B cell (primary cell): ENCODE measurements around the gene ESYT2. TPM values are rescaled to one million over a fixed set of nuclear protein-coding genes. Genes with fewer than 3 reads are reported as not detected.

ENCODE experiments used
- ATAC-seq: fragments of 200-7000 bp; cut with Tn5 transposase; one replicate; pipeline ENCODE4 v1.10.0; 2021; ENCODE audit warnings: low read depth, mild to moderate bottlenecking, moderate number of reproducible peaks, moderate library complexity
- CTCF ChIA-PET: fragments of 350-600 bp; sonication (Branson Sonifier 250); formaldehyde crosslinking; loops from one replicate; lab custom pipeline; 2021; ENCODE audit warnings: antibody characterized with exemption, inconsistent platforms; lab: Charles Lee
- POLR2A ChIA-PET: fragments of 350-600 bp; sonication (Branson Sonifier 250); formaldehyde crosslinking; loops from one replicate; lab custom pipeline; 2021; ENCODE audit warnings: antibody characterized with exemption; lab: Charles Lee
- DNase-seq: peaks from one replicate; pipeline ENCODE4 v3.0.0; 2013
- H2AFZ ChIP-seq: 2 replicates; pipeline ENCODE4 v1.6.1; 2012; ENCODE audit warnings: mild to moderate bottlenecking, low read depth, low read length; ENCODE audit not compliant: insufficient read depth, poor library complexity, severe bottlenecking
- H3K27ac ChIP-seq, 2 donors: 1 replicate in 1 of 2; 2 replicates in 1 of 2; pipeline ENCODE4 v1.5.1; 2012 to 2013; ENCODE audit warnings: low read length in 2 of 2, mild to moderate bottlenecking in 2 of 2, moderate library complexity in 1 of 2
- H3K27me3 ChIP-seq, 4 experiments: fragments of 200-600 bp in 1 of 4; sonication (generic) in 1 of 4; replicated peaks in 1 of 4; 1 replicate in 2 of 4; 2 replicates in 2 of 4; pipeline versions ENCODE4 v1.6.1 to v1.7.0; 2013 to 2016; ENCODE audit warnings: low read length in 3 of 4, mild to moderate bottlenecking in 2 of 4, mixed read lengths in 1 of 4, moderate library complexity in 1 of 4; ENCODE audit not compliant: insufficient read depth in 4 of 4, control insufficient read depth in 3 of 4; ENCODE audit errors: control extremely low read depth in 1 of 4
- H3K36me3 ChIP-seq, 2 experiments: replicated peaks in 1 of 2; 1 replicate in 1 of 2; 2 replicates in 1 of 2; pipeline versions ENCODE4 v1.6.1 to v1.7.1; 2013; ENCODE audit warnings: low read length in 1 of 2; ENCODE audit not compliant: insufficient read depth in 2 of 2, control insufficient read depth in 1 of 2; ENCODE audit errors: control extremely low read depth in 1 of 2, extremely low read depth in 1 of 2
- H3K4me1 ChIP-seq, 2 donors: fragments of 200-600 bp in 1 of 2; sonication (generic) in 1 of 2; 1 replicate in 1 of 2; 2 replicates in 1 of 2; pipeline versions ENCODE4 v1.5.1 to v1.6.1; 2013 to 2017; ENCODE audit warnings: low read length in 2 of 2; ENCODE audit not compliant: control insufficient read depth in 2 of 2, insufficient read depth in 2 of 2
- H3K4me2 ChIP-seq: replicated peaks from 2 replicates; pipeline ENCODE3; 2012; ENCODE audit warnings: mild to moderate bottlenecking, low read depth, low read length; ENCODE audit not compliant: poor library complexity, severe bottlenecking
- H3K4me3 ChIP-seq, 5 experiments: fragments of 200-600 bp in 1 of 5; sonication (generic) in 1 of 5; 1 replicate in 3 of 5; 2 replicates in 2 of 5; pipeline versions ENCODE4 v1.5.1 to v1.7.0; 2011 to 2016; ENCODE audit warnings: low read length in 4 of 5, mild to moderate bottlenecking in 4 of 5, low read depth in 2 of 5, control low read depth in 1 of 5, moderate library complexity in 1 of 5; ENCODE audit not compliant: insufficient read depth in 1 of 5; ENCODE audit errors: control extremely low read depth in 1 of 5, extremely low read depth in 1 of 5
- H3K79me2 ChIP-seq: fragments of 200-600 bp; sonication (generic); one replicate; pipeline ENCODE4 v1.6.0; 2016; ENCODE audit warnings: low read length; ENCODE audit not compliant: control insufficient read depth, insufficient read depth
- H3K9ac ChIP-seq: fragments of 200-600 bp; sonication (generic); 2 replicates; pipeline ENCODE4 v1.6.1; 2017; ENCODE audit warnings: mild to moderate bottlenecking, low read length, moderate library complexity
- H3K9me3 ChIP-seq, 3 donors: one replicate each; pipeline versions ENCODE4 v1.6.1 to v1.7.1; 2013; ENCODE audit warnings: low read length in 2 of 3; ENCODE audit not compliant: control insufficient read depth in 2 of 3, insufficient read depth in 1 of 3; ENCODE audit errors: control extremely low read depth in 1 of 3
- H4K20me1 ChIP-seq: 2 replicates; pipeline ENCODE4 v1.6.0; 2012; ENCODE audit warnings: mild to moderate bottlenecking, low read length; ENCODE audit not compliant: insufficient read depth, control insufficient read depth, poor library complexity, severe bottlenecking
- H3K27ac Mint-ChIP-seq: one replicate; pipeline ENCODE4 v1.8.0; 2021; ENCODE audit warnings: mixed read lengths
- H3K27me3 Mint-ChIP-seq: one replicate; pipeline ENCODE4 v1.8.0; 2021; ENCODE audit warnings: mixed read lengths
- H3K4me1 Mint-ChIP-seq: one replicate; pipeline ENCODE4 v1.8.0; 2021; ENCODE audit warnings: mixed read lengths
- H3K4me3 Mint-ChIP-seq: one replicate; pipeline ENCODE4 v1.8.0; 2021; ENCODE audit warnings: mixed read lengths
- H3K9me3 Mint-ChIP-seq: one replicate; pipeline ENCODE4 v1.8.0; 2022; ENCODE audit warnings: mixed read lengths; ENCODE audit not compliant: insufficient read depth
- EZH2 ChIP-seq: IDR thresholded peaks from 2 replicates; pipeline ENCODE4 v1.6.1; 2012; ENCODE audit warnings: borderline replicate concordance, low read depth, mild to moderate bottlenecking, moderate library complexity, low read length; ENCODE audit not compliant: insufficient read depth, poor library complexity, severe bottlenecking
- WGBS: methylation state at CpG from one replicate; pipeline ENCODE4 v1.1.5; 2013; ENCODE audit warnings: missing lambda C conversion rate; ENCODE audit not compliant: insufficient coverage; 5-methylcytosine and 5-hydroxymethylcytosine counted together
- intact Hi-C: fragments of 100-400 bp; cut with micrococcal nuclease; formaldehyde crosslinking; loops from one replicate; pipeline ENCODE4 v1.10.0; 2022
- polyA plus RNA-seq: library from polyadenylated mRNA; depleted of rRNA; stranded (reverse); fragments of >200 nt; gene quantifications from 2 replicates; pipeline ENCODE4 v1.2.3, GENCODE V29; 2012
- total RNA-seq, 2 donors: library from RNA; stranded (reverse); fragments of 120-200 nt in 1 of 2; gene quantifications; 1 replicate in 1 of 2; 2 replicates in 1 of 2; pipeline versions ENCODE4 v1.2.3 to v1.2.4, GENCODE V29; 2013 to 2022
- TF ChIP-seq, protein P1 (sequence below): fragments of 200-600 bp; IDR thresholded peaks from one replicate; pipeline ENCODE4 v1.8.0; 2022; ENCODE audit warnings: antibody characterized with exemption, mild to moderate bottlenecking

The ESYT2 gene
- total and polyA plus RNA-seq, 2 donors (not counting 1 experiment from before 2014, with no cell fraction given), result 12.0 to 34.2 TPM

DNA sequence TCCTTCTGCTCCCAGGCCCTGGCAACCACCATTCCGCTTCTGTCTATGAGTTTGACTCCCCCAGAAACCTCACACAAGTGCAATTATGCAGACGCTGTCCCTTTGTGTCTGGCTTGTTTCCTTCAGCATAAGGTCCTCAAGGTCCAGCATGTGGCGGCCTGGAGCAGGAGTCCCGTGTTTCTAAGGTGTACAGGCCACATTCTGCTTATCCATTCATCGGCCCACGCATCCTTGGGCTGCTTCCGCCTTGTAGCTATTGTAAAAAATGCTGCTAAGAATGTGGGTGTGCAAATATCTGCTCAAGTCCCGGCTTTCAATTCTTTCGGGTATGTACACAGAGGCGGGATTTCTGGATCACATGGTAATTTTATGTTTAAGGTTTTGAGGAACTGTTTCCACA, 38.2 kb downstream of the ESYT2 start:
- Histone ChIP-seq H3K4me2 (no peak overlapping the region), H3K27me3 (no peaks in the 10 kb centered on the region), H3K79me2 (peaks cover 3% of the 10 kb centered on the region), H3K36me3 (peaks cover 0 to 51% of the 10 kb centered on the region in 2 experiments), H4K20me1 (no peaks in the 10 kb centered on the region), H3K4me1 (no peaks in the 10 kb centered on the region), H3K9me3 (no peaks in the 10 kb centered on the region), H2AFZ (no peak overlapping the region), H3K9ac (no peak overlapping the region), H3K27ac (no peak overlapping the region), H3K4me3 (no peak overlapping the region)
- DNase-seq (no peak), ATAC-seq (no peak)
- H3K9me3 Mint-ChIP-seq, result no peaks in the 10 kb centered on the region
- intact Hi-C loops, result no loop called here
- H3K27ac Mint-ChIP-seq, result no peak overlapping the region
- H3K4me1 Mint-ChIP-seq, result no peaks in the 10 kb centered on the region
- ChIA-PET POLR2A (no interaction called here), CTCF (no interaction called here)
- 98% methylated on average over 8 of the region's 10 CpGs for WGBS
- H3K4me3 Mint-ChIP-seq, result no peak overlapping the region
- no peak for TF ChIP-seq EZH2
- TF ChIP-seq, protein P1, sequence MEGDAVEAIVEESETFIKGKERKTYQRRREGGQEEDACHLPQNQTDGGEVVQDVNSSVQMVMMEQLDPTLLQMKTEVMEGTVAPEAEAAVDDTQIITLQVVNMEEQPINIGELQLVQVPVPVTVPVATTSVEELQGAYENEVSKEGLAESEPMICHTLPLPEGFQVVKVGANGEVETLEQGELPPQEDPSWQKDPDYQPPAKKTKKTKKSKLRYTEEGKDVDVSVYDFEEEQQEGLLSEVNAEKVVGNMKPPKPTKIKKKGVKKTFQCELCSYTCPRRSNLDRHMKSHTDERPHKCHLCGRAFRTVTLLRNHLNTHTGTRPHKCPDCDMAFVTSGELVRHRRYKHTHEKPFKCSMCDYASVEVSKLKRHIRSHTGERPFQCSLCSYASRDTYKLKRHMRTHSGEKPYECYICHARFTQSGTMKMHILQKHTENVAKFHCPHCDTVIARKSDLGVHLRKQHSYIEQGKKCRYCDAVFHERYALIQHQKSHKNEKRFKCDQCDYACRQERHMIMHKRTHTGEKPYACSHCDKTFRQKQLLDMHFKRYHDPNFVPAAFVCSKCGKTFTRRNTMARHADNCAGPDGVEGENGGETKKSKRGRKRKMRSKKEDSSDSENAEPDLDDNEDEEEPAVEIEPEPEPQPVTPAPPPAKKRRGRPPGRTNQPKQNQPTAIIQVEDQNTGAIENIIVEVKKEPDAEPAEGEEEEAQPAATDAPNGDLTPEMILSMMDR, result no peak
- H3K27me3 Mint-ChIP-seq, result no peaks in the 10 kb centered on the region

DNA sequence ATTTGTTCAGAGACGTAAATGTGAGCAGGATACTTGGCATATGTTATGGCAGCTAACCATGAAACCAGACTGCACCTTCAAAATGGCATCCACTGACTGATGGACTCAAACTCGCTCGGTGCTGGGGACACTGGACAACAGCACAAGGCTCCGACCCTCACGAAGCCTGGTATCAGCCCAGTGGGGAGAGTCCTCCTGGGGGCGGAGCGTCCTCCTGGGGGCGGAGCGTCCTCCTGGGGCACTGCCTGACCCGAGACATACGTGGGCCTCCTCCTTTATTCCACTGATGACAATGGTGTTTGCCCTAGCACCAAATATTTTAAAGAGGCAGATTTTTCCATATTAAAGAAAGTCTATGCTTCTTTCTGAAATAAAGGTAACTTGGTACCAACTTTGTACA, 39.5 kb downstream of the ESYT2 start:
- Mint-ChIP-seq H3K4me1 (no peaks in the 10 kb centered on the region), H3K27me3 (no peaks in the 10 kb centered on the region), H3K27ac (no peak overlapping the region), H3K9me3 (no peaks in the 10 kb centered on the region), H3K4me3 (no peak overlapping the region)
- no peaks in the 10 kb centered on the region for H3K9me3 ChIP-seq
- H3K4me2 ChIP-seq, result no peak overlapping the region
- WGBS, result 93% methylated on average over 5 of the region's 11 CpGs
- no peaks in the 10 kb centered on the region for H4K20me1 ChIP-seq
- CTCF ChIA-PET, result no interaction called here
- no peak overlapping the region for H2AFZ ChIP-seq
- POLR2A ChIA-PET, result no interaction called here
- H3K9ac ChIP-seq, result no peak overlapping the region
- intact Hi-C loops, result no loop called here
- peaks cover 0 to 39% of the 10 kb centered on the region in 2 experiments for H3K36me3 ChIP-seq
- DNase-seq, result no peak
- H3K4me1 ChIP-seq, result no peaks in the 10 kb centered on the region
- H3K4me3 ChIP-seq, result no peak overlapping the region
- H3K79me2 ChIP-seq, result no peaks in the 10 kb centered on the region
- ATAC-seq, result no peak
- H3K27me3 ChIP-seq, result no peaks in the 10 kb centered on the region
- TF ChIP-seq EZH2, result no peak
- TF ChIP-seq, protein P1, result no peak
- no peak overlapping the region for H3K27ac ChIP-seq
